Esophagus muscularis mucosa (tissue), 4 donors: Measurements from ENCODE around the gene TUFT1. TPM values are rescaled to one million over a fixed set of nuclear protein-coding genes. Genes with fewer than 3 reads are reported as not detected.
A peak's percentile ranks its signal among the peaks of the same experiment; 100 is the strongest.

ENCODE experiments used
- DNase-seq: peaks from one replicate; pipeline ENCODE4 v3.0.0-alpha.2; 2017; ENCODE audit errors: extremely low spot score
- H3K27ac ChIP-seq, 4 donors: fragments of 200-600 bp; sonication (generic); replicated peaks in 1 of 4; 1 replicate in 3 of 4; 2 replicates in 1 of 4; pipeline ENCODE4 v1.5.1; 2016 to 2019; ENCODE audit warnings: mild to moderate bottlenecking in 1 of 4
- H3K27me3 ChIP-seq, 4 donors: fragments of 200-600 bp; sonication (generic); one replicate each; pipeline versions ENCODE4 v1.5.1 to v1.6.0; 2016 to 2019
- H3K36me3 ChIP-seq, 4 donors: fragments of 200-600 bp; sonication (generic); one replicate each; pipeline ENCODE4 v1.5.1; 2016 to 2019
- H3K4me1 ChIP-seq, 4 donors: fragments of 200-600 bp; sonication (generic); one replicate each; pipeline ENCODE4 v1.5.1; 2016 to 2019
- H3K4me3 ChIP-seq, 4 donors: fragments of 200-600 bp; sonication (generic); 1 replicate in 2 of 4; 2 replicates in 2 of 4; pipeline ENCODE4 v1.5.1; 2016 to 2019; ENCODE audit warnings: mild to moderate bottlenecking in 4 of 4, moderate library complexity in 1 of 4
- H3K9me3 ChIP-seq, 4 donors: fragments of 200-600 bp; sonication (generic); 1 replicate in 3 of 4; 2 replicates in 1 of 4; pipeline ENCODE4 v1.5.1; 2016 to 2019
- EP300 ChIP-seq: sonication (generic); formaldehyde crosslinking; IDR thresholded peaks from one replicate; pipeline ENCODE4 v1.6.1; 2017; ENCODE audit warnings: antibody characterized with exemption
- POLR2A ChIP-seq: fragments of 450-650 bp; IDR thresholded peaks from one replicate; pipeline ENCODE4 v1.6.1; 2017; ENCODE audit warnings: antibody characterized with exemption, moderate library complexity, mild to moderate bottlenecking, low read depth
- POLR2AphosphoS5 ChIP-seq, 2 donors: sonication (generic); formaldehyde crosslinking; IDR thresholded peaks; one replicate each; pipeline ENCODE4 v1.6.1; 2017; ENCODE audit warnings: antibody characterized with exemption in 2 of 2
- WGBS: methylation state at CpG from one replicate; pipeline ENCODE4 v1.1.5; 2018; 5-methylcytosine and 5-hydroxymethylcytosine counted together
- intact Hi-C: fragments of 100-400 bp; cut with DNase I; formaldehyde crosslinking; loops from one replicate; pipeline ENCODE4 v1.15.1; 2023
- total RNA-seq, 4 donors: library from RNA; depleted of rRNA; stranded (reverse); fragments of >200 nt; gene quantifications; one replicate each; pipeline versions ENCODE4 v1.1.0 to v1.2.1, GENCODE V29; 2016
- TF ChIP-seq, protein P1 (sequence below), 3 experiments: fragments of 200-600 bp in 2 of 3; fragments of 450-650 bp in 1 of 3; sonication (generic) in 2 of 3; IDR thresholded peaks; one replicate each; pipeline ENCODE4 v1.5.1; 2017 to 2019; ENCODE audit warnings: antibody characterized with exemption in 3 of 3, mild to moderate bottlenecking in 2 of 3, moderate library complexity in 1 of 3

TUFT1 gene
- total RNA-seq, 4 donors from 2014 or later, result 10.4 to 24.2 (median 15.9) TPM

- Histone ChIP-seq H3K9me3 (no peaks in the 10 kb centered on the region), H3K4me1 (peaks cover 14 to 64% (median 55%) of the 10 kb centered on the region in 4 donors), H3K27ac (peak overlapping the region; percentile 66 to 81 (median 74)), H3K27me3 (no peaks in the 10 kb centered on the region), H3K36me3 (no peaks in the 10 kb centered on the region), H3K4me3 (no peak overlapping the region)
- intact Hi-C loops, result loop anchor here (5.0 kb wide), 1 partner anchor 89 kb away; the partner anchor contains the start of gene POGZ
- WGBS, result 80% methylated on average over 4 of the region's 4 CpGs
- DNase-seq, result no peak
- TF ChIP-seq POLR2AphosphoS5 (IDR thresholded peaks at IDR 0.05) (no peak), POLR2A (no peak), EP300 (no peak)
- TF ChIP-seq, protein P1, sequence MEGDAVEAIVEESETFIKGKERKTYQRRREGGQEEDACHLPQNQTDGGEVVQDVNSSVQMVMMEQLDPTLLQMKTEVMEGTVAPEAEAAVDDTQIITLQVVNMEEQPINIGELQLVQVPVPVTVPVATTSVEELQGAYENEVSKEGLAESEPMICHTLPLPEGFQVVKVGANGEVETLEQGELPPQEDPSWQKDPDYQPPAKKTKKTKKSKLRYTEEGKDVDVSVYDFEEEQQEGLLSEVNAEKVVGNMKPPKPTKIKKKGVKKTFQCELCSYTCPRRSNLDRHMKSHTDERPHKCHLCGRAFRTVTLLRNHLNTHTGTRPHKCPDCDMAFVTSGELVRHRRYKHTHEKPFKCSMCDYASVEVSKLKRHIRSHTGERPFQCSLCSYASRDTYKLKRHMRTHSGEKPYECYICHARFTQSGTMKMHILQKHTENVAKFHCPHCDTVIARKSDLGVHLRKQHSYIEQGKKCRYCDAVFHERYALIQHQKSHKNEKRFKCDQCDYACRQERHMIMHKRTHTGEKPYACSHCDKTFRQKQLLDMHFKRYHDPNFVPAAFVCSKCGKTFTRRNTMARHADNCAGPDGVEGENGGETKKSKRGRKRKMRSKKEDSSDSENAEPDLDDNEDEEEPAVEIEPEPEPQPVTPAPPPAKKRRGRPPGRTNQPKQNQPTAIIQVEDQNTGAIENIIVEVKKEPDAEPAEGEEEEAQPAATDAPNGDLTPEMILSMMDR (IDR thresholded peaks at IDR 0.05), result no peak
Observed at GRCh38 chr1:151546011-151546925, 6.2 kb downstream of the TUFT1 start.

DNA sequence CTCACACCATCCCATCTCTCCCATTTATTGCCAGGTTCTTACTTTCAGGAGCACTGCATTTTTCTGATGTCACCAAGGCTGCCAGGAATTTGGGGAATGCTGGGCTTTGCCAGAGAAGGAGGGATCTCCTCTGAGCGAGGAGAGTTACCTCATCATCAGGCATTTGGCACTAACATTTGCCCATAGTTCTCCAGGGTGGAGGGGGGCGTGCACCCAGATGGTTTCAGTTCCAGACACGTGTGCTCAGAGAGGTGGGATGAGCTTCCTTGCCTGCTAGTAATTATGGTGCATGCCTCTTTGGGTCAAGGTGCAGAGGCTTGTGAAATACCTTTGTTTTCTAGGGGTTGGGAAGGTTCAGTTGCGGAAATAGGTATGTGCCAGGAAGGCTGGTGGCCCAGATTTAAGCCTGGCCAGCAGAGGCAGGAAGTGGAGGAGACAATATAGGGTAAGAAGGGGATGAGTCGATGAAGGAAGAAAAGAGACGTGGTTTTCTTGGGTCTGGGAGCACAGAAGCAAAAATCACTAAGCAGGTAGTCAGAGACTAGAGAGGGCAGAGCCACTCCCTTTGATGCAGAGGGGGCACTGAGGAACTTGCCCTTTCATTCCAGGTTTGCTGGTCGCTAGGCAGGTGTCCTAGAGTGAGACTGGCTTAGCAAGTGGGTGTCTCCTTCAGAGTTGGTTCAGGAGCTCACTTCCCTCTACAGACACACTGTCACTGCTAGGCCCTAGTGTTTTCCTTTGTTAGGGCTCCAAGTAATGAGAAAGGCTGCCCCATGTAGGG, 7.2 kb downstream of the TUFT1 start:
- DNase-seq, result no peak
- 38% methylated on average over 7 of the region's 7 CpGs for WGBS

GRCh38 chr1:151547900-151548230, 7.8 kb downstream of the TUFT1 start:
- no peaks in the 10 kb centered on the region for H3K9me3 ChIP-seq
- intact Hi-C loops, result loop anchor here (5.0 kb wide), 1 partner anchor 91 kb away; the partner anchor contains the start of gene POGZ
- peak overlapping the region; percentile 66 to 81 (median 74) for H3K27ac ChIP-seq
- H3K27me3 ChIP-seq, result no peaks in the 10 kb centered on the region
- no peak for DNase-seq
- peaks cover 14 to 48% (median 39%) of the 10 kb centered on the region in 4 donors for H3K4me1 ChIP-seq
- H3K4me3 ChIP-seq, result no peak overlapping the region
- TF ChIP-seq, protein P1 (IDR thresholded peaks at IDR 0.05), result no peak
- TF ChIP-seq EP300 (no peak), POLR2AphosphoS5 (IDR thresholded peaks at IDR 0.05) (no peak), POLR2A (no peak)
- WGBS, result 97% methylated on average over 3 of the region's 3 CpGs
- no peaks in the 10 kb centered on the region for H3K36me3 ChIP-seq

More for the DNA sequence above, 7.2 kb downstream of the TUFT1 start:
- H3K4me1 ChIP-seq, result peaks cover 14 to 53% (median 44%) of the 10 kb centered on the region in 4 donors
- TF ChIP-seq POLR2A (no peak), POLR2AphosphoS5 (IDR thresholded peaks at IDR 0.05) (peak; percentile 65 to 86), EP300 (no peak)
- TF ChIP-seq, protein P1 (IDR thresholded peaks at IDR 0.05), result no peak
- H3K27me3 ChIP-seq, result no peaks in the 10 kb centered on the region
- intact Hi-C loops, result loop anchor here (5.0 kb wide), 1 partner anchor 90 kb away; the partner anchor contains the start of gene POGZ
- H3K27ac ChIP-seq, result peak overlapping the region; percentile 66 to 81 (median 74)
- H3K36me3 ChIP-seq, result no peaks in the 10 kb centered on the region
- H3K9me3 ChIP-seq, result no peaks in the 10 kb centered on the region
- no peak overlapping the region for H3K4me3 ChIP-seq

GRCh38 chr1:151549199-151549598, 9.1 kb downstream of the TUFT1 start:
- no peak for DNase-seq
- Histone ChIP-seq H3K9me3 (no peaks in the 10 kb centered on the region), H3K4me1 (peaks cover 14 to 39% (median 35%) of the 10 kb centered on the region in 4 donors), H3K27ac (no peak overlapping the region), H3K4me3 (no peak overlapping the region), H3K27me3 (no peaks in the 10 kb centered on the region), H3K36me3 (no peaks in the 10 kb centered on the region)
- TF ChIP-seq EP300, result no peak
- TF ChIP-seq POLR2A, result no peak
- TF ChIP-seq, protein P1 (IDR thresholded peaks at IDR 0.05), result no peak
- no peak for TF ChIP-seq POLR2AphosphoS5 (IDR thresholded peaks at IDR 0.05)
- 84% methylated on average over 2 of the region's 2 CpGs for WGBS
- intact Hi-C loops, result loop anchor here (5.0 kb wide), 1 partner anchor 92 kb away; the partner anchor contains the start of gene POGZ
